Osteocyte (in vitro differentiated cells): ENCODE results near the gene ARL6IP6. TPM values are rescaled to one million over a fixed set of nuclear protein-coding genes. Genes with fewer than 3 reads are reported as not detected.
"Not testable (repeated sequence)": the region's sequence is repeated elsewhere in the genome, so short reads cannot be mapped to it uniquely, and the experiment has no call there.

Source experiments
- DNase-seq: peaks from one replicate; pipeline ENCODE4 v3.0.0; 2021; ENCODE audit warnings: mixed read lengths; ENCODE audit not compliant: unreplicated experiment; ENCODE audit errors: extremely low spot score
- H3K27ac Mint-ChIP-seq: one replicate; pipeline ENCODE4 v1.8.0; 2021; ENCODE audit warnings: mild to moderate bottlenecking, mixed read lengths; ENCODE audit not compliant: unreplicated experiment
- H3K27me3 Mint-ChIP-seq: one replicate; pipeline ENCODE4 v1.8.0; 2021; ENCODE audit warnings: mixed read lengths; ENCODE audit not compliant: unreplicated experiment
- H3K36me3 Mint-ChIP-seq: one replicate; pipeline ENCODE4 v1.8.0; 2021; ENCODE audit warnings: mixed read lengths; ENCODE audit not compliant: unreplicated experiment
- H3K4me1 Mint-ChIP-seq: one replicate; pipeline ENCODE4 v1.8.0; 2021; ENCODE audit warnings: mixed read lengths; ENCODE audit not compliant: unreplicated experiment
- H3K4me3 Mint-ChIP-seq: one replicate; pipeline ENCODE4 v1.8.0; 2021; ENCODE audit warnings: mild to moderate bottlenecking, moderate library complexity, mixed read lengths; ENCODE audit not compliant: unreplicated experiment
- H3K9me3 Mint-ChIP-seq: one replicate; pipeline ENCODE4 v1.8.0; 2021; ENCODE audit warnings: mixed read lengths; ENCODE audit not compliant: unreplicated experiment
- CTCF ChIP-seq: fragments of 200-600 bp; sonication (generic); IDR thresholded peaks from 2 replicates; pipeline ENCODE4 v1.5.0; 2021; ENCODE audit warnings: antibody characterized with exemption, mild to moderate bottlenecking, moderate library complexity
- total RNA-seq: library from RNA; stranded (reverse); gene quantifications from 2 replicates; pipeline ENCODE4 v1.2.1, GENCODE V29; 2021

The ARL6IP6 gene
- total RNA-seq, 1 donor from 2014 or later, result 13.9 TPM

GRCh38 chr2:152718909-152719645, 657 bp downstream of the ARL6IP6 start:
- peaks cover 55% of the 10 kb centered on the region for H3K4me1 Mint-ChIP-seq
- H3K9me3 Mint-ChIP-seq, result no peaks in the 10 kb centered on the region
- TF ChIP-seq CTCF, result no peak

DNA sequence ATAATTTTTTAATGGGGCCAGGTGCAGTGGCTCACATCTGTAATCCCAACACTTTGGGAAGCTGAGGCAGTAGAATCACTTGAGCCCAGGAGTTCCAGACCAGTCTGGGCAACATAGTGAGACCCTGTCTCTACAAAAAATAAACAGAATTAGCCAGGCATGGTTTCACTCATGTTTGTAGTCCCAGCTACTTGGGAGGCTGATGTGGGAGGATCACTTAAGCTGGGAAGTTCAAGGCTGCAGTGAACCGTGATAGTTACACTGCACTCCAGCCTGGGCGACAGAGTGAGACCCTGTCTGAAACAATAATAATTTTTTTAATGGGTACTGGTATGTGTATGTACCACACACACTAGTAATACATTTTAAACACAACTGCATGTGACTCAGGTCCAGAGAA, 2.4 kb downstream of the ARL6IP6 start:
- no peaks in the 10 kb centered on the region for H3K27me3 Mint-ChIP-seq
- no peak for TF ChIP-seq CTCF
- peaks cover 12% of the 10 kb centered on the region for H3K36me3 Mint-ChIP-seq
- no peak overlapping the region for H3K27ac Mint-ChIP-seq
- DNase-seq, result no peak
- peaks cover 52% of the 10 kb centered on the region for H3K4me1 Mint-ChIP-seq
- no peak overlapping the region for H3K4me3 Mint-ChIP-seq
- no peaks in the 10 kb centered on the region for H3K9me3 Mint-ChIP-seq

More at GRCh38 chr2:152718909-152719645, 657 bp downstream of the ARL6IP6 start:
- DNase-seq, result no peak
- peak overlapping the region; percentile 100 for H3K27ac Mint-ChIP-seq
- H3K27me3 Mint-ChIP-seq, result no peaks in the 10 kb centered on the region
- H3K4me3 Mint-ChIP-seq, result peak overlapping the region; percentile 100
- peaks cover 15% of the 10 kb centered on the region for H3K36me3 Mint-ChIP-seq

DNA sequence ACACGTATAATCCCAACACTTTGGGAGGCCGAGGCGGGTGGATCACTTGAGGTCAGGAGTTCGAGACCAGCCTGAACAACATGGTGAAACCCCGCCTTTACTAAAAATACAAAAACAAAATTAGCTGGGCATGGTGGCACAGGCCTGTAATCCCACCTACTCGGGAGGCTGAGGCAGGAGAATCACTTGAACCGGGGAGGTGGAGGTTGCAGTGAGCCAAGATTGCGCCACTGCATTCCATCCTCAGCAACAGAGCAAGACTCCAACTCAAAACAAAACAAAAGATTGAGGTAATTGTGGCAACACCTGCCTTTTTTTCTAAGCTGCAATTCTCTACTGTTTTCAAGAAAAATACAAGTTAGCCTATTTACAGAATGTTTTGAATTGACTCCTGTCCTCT, 4.2 kb downstream of the ARL6IP6 start:
- H3K4me1 Mint-ChIP-seq, result peaks cover 37% of the 10 kb centered on the region
- H3K27me3 Mint-ChIP-seq, H3K9me3 Mint-ChIP-seq, H3K36me3 Mint-ChIP-seq, DNase-seq, H3K4me3 Mint-ChIP-seq, H3K27ac Mint-ChIP-seq: not testable (repeated sequence)

DNA sequence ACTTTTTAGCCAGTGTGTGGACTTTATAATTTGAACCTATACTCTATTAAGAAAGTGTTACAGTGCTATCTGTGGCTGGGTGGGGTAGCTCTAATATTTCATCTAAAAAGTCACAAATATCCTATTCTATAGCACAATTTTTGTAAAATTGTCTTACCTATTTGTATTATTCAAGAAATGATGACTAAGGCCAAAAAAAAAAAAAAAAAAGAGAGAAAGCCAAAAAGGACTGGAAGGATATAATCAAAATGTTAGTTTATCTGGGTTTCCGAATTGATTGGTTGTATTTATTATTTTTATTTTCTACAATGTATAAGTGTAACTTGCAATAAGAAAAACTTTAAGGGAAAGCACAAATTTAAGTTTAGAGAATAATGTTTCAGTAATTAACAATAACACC, 5.5 kb downstream of the ARL6IP6 start:
- peaks cover 9% of the 10 kb centered on the region for H3K36me3 Mint-ChIP-seq
- H3K27me3 Mint-ChIP-seq, result no peaks in the 10 kb centered on the region
- no peaks in the 10 kb centered on the region for H3K9me3 Mint-ChIP-seq
- no peak overlapping the region for H3K4me3 Mint-ChIP-seq
- peaks cover 37% of the 10 kb centered on the region for H3K4me1 Mint-ChIP-seq
- no peak for TF ChIP-seq CTCF
- no peak overlapping the region for H3K27ac Mint-ChIP-seq
- DNase-seq, result no peak

DNA sequence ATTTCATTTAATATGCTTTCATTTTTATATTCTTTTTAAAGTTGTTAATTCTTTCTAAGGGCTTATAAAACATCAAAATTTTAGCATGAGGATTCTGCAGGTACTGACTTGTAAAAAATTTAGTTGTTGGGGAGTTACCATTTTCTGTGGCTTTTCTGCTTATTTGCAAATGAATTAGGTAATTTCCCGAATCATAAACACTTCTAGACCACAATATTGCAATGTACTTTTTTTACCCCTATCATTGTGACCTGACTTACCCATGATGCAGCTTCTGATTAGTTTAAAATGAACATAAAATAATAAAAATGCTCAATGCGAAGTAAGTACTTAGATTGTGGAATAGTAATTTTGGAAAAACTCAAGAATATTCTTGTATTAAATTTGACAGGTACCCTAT, 11.4 kb downstream of the ARL6IP6 start:
- H3K4me1 Mint-ChIP-seq, result peaks cover 5% of the 10 kb centered on the region
- TF ChIP-seq CTCF, result no peak
- H3K27me3 Mint-ChIP-seq, result no peaks in the 10 kb centered on the region
- DNase-seq, result no peak
- no peaks in the 10 kb centered on the region for H3K9me3 Mint-ChIP-seq
- H3K36me3 Mint-ChIP-seq, result peaks cover 4% of the 10 kb centered on the region
- H3K4me3 Mint-ChIP-seq, result no peak overlapping the region
- H3K27ac Mint-ChIP-seq, result no peak overlapping the region
